WI38 (cell line): ENCODE data around the gene RNF208.
A peak's percentile ranks its signal among the peaks of the same experiment; 100 is the strongest.

Source experiments
- H3K4me3 ChIP-seq: 2 replicates; pipeline ENCODE4 v1.5.1; 2011; ENCODE audit warnings: low read depth, mild to moderate bottlenecking, control low read depth, low read length
- TF ChIP-seq, protein P1 (sequence below): IDR thresholded peaks from 2 replicates; pipeline ENCODE4 v1.5.1; 2012; ENCODE audit warnings: low read depth, mild to moderate bottlenecking, control low read depth, low read length

The RNF208 gene

DNA sequence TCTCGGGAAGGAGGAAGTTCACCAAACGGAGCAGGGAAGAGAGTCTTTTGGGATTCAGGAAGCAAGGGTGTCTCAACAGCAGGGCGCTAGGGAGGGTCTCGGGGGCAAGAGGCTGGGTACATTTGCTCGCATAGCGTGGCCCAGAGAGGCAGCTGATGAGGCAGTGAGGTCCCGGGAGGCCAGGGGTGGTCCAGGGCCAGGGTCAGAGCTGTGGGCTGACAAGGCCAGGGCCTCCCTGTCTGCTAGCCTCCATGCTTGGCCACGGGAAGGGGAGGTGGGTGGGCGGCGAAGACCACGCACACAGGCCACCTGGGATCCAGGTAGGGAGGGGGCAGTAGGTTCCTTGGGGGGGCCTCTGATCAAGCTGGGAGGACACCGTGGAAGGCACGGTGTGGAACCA lies 10.5 kb downstream of the RNF208 start:
- no peak overlapping the region for H3K4me3 ChIP-seq

DNA sequence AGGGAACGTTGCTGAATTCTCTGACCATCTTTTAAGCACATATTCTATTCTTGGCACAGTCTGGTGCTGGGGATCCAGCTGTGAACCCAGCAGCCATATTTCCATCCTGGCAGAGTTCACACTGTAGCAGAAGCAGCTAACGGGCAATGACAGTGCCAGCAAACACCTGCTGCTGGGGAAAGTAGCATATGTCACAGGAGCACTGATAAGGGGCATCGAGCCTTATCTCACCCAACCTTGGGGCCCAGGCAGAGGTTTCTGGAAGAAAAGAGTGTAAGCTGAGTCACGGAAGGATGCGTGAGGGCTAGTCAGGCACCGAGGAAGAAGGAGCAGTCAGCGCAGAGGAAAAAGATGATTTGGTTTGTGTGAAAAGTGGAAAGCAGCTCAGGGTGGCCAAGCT lies 15.4 kb downstream of the RNF208 start:
- TF ChIP-seq, protein P1, sequence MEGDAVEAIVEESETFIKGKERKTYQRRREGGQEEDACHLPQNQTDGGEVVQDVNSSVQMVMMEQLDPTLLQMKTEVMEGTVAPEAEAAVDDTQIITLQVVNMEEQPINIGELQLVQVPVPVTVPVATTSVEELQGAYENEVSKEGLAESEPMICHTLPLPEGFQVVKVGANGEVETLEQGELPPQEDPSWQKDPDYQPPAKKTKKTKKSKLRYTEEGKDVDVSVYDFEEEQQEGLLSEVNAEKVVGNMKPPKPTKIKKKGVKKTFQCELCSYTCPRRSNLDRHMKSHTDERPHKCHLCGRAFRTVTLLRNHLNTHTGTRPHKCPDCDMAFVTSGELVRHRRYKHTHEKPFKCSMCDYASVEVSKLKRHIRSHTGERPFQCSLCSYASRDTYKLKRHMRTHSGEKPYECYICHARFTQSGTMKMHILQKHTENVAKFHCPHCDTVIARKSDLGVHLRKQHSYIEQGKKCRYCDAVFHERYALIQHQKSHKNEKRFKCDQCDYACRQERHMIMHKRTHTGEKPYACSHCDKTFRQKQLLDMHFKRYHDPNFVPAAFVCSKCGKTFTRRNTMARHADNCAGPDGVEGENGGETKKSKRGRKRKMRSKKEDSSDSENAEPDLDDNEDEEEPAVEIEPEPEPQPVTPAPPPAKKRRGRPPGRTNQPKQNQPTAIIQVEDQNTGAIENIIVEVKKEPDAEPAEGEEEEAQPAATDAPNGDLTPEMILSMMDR = no peak
- H3K4me3 ChIP-seq = peak overlapping the region; percentile 95

More for the DNA sequence above, 10.5 kb downstream of the RNF208 start:
- TF ChIP-seq, protein P1 = no peak

DNA sequence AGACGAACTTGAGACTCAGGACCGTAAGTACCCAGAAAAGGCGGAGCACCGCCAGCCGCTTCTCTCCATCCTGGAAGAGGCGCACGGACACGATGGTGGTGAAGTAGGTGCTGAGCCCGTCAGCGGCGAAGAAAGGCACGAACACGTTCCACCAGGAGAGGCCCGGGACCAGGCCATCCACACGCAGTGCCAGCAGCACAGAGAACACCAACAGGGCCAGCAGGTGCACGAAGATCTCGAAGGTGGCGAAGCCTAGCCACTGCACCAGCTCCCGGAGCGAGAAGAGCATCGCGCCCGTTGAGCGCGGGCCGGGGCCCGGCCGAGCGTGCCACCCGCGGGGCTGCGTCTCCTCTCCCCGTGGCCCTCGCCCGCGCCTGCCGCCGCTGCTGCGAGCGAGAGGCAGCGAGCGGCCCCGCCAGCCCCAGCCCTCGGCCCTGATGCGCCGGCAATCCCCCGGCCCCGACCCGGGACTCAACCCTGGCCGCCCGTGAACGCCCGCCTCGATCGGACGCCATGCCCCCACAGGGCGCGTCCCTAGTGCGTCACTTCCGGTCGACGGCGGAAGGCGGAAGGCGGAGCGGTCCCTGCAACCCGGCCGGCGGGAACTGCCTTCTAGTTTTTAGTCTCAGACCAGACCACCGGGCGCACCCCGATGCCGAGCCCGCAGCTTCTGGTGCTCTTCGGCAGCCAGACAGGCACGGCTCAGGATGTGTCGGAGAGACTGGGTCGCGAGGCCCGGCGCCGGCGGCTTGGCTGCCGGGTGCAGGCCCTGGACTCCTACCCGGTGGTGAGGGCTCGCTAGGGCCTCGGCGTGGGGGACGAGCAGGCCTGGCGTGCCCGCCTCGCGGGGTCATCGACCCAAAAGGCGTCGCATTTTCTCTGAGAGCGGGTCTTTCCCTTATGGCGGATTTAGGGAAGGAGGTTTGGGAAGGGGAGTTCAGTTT lies 16.6 kb downstream of the RNF208 start, which contains the start of the genes NDOR1 and TMEM203:
Gene NDOR1 (plus strand): TSS at position 575 of the 944 bp plus-strand sequence. CDS start 78 bp downstream, at position 653.
Gene TMEM203 (minus strand): TSS at position 523 of the 944 bp plus-strand sequence. CDS start 234 bp downstream, at position 289.
- TF ChIP-seq, protein P1 = no peak
- peak within 1 kb of the TSS; percentile 95 for H3K4me3 ChIP-seq

DNA sequence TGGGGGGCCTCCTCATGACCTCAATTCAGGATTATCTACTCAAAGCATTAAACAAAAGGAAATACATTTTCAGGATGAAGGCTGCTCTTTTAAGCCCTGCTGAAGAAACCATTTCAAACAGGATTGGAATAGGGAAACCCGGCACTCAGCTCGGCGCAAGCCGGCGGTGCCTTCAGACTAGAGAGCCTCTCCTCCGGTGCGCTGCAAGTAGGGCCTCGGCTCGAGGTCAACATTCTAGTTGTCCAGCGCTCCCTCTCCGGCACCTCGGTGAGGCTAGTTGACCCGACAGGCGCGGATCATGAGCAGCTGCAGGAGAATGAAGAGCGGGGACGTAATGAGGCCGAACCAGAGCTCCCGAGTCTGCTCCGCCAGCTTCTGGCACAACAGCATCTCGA lies 17.3 kb downstream of the RNF208 start:
- TF ChIP-seq, protein P1 = no peak
- H3K4me3 ChIP-seq = peak overlapping the region; percentile 95

- H3K4me3 ChIP-seq = no peak overlapping the region
- TF ChIP-seq, protein P1 = no peak
Measured at GRCh38 chr9:137202966-137203365, 19.1 kb downstream of the RNF208 start.

- TF ChIP-seq, protein P1 = no peak
- H3K4me3 ChIP-seq = peak overlapping the region; percentile 71
Measured at GRCh38 chr9:137201205-137201868, 20.7 kb downstream of the RNF208 start.
